Measurements from ENCODE around the gene SLC1A2.
A peak's percentile ranks its signal among the peaks of the same experiment; 100 is the strongest.

Gene SLC1A2

GRCh38 chr11:35340715-35341114 is 78.6 kb downstream of the SLC1A2 start:
- ChIA-PET POLR2A (no interaction called here), CTCF (interaction anchor here (0.8 kb wide), 1 partner anchor 414 kb away, joined by 3 read pairs; no protein-coding TSS in a partner anchor)

GRCh38 chr11:35340071-35340470 is 79.3 kb downstream of the SLC1A2 start:
- TF ChIP-seq, protein P1, sequence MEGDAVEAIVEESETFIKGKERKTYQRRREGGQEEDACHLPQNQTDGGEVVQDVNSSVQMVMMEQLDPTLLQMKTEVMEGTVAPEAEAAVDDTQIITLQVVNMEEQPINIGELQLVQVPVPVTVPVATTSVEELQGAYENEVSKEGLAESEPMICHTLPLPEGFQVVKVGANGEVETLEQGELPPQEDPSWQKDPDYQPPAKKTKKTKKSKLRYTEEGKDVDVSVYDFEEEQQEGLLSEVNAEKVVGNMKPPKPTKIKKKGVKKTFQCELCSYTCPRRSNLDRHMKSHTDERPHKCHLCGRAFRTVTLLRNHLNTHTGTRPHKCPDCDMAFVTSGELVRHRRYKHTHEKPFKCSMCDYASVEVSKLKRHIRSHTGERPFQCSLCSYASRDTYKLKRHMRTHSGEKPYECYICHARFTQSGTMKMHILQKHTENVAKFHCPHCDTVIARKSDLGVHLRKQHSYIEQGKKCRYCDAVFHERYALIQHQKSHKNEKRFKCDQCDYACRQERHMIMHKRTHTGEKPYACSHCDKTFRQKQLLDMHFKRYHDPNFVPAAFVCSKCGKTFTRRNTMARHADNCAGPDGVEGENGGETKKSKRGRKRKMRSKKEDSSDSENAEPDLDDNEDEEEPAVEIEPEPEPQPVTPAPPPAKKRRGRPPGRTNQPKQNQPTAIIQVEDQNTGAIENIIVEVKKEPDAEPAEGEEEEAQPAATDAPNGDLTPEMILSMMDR (IDR thresholded peaks at IDR 0.05; ENCODE audit: insufficient read depth, low read length, missing control alignments), result no peak
- ChIA-PET CTCF (interaction anchor here (0.8 kb wide), 1 partner anchor 413 kb away, joined by 3 read pairs; no protein-coding TSS in a partner anchor), POLR2A (no interaction called here)

More at GRCh38 chr11:35340715-35341114, 78.6 kb downstream of the SLC1A2 start:
- no peak for DNase-seq (ENCODE audit: low read depth, low spot score)
- TF ChIP-seq, protein P1 (IDR thresholded peaks at IDR 0.05; ENCODE audit: insufficient read depth, low read length, missing control alignments), result no peak
- H3K4me3 ChIP-seq (ENCODE audit: low read depth, low read length), result no peak overlapping the region

GRCh38 chr11:35338921-35339320 is 80.4 kb downstream of the SLC1A2 start:
- H3K4me3 ChIP-seq (ENCODE audit: low read depth, low read length), result no peak overlapping the region
- DNase-seq (ENCODE audit: low read depth, low spot score), result no peak
- ChIA-PET POLR2A (no interaction called here), CTCF (interaction anchor here (0.9 kb wide), 1 partner anchor 17 kb away, joined by 3 read pairs; no protein-coding TSS in a partner anchor)
- TF ChIP-seq, protein P1 (IDR thresholded peaks at IDR 0.05; ENCODE audit: insufficient read depth, low read length, missing control alignments), result no peak

More at GRCh38 chr11:35340071-35340470, 79.3 kb downstream of the SLC1A2 start:
- H3K4me3 ChIP-seq (ENCODE audit: low read depth, low read length), result no peak overlapping the region
- DNase-seq (ENCODE audit: low read depth, low spot score), result no peak

DNA sequence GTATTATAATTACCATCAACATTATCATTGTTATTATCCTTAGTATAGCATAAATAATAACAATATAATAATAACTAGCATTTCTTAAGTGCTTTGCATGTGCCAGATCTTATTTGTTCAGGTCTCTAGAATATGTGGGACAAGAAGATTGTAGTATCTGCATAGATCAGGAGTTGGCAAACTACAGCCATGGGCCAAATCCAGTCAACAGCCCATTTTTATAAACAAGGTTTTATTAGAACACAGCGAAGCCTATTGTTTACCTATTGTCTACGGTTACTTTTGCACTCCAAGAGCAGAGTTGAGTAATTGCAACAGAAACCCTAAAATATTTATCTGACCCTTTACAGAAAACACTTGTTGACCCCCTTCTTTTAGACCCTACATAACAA is 81.4 kb downstream of the SLC1A2 start:
- no peak overlapping the region for H3K4me3 ChIP-seq (ENCODE audit: low read depth, low read length)
- ChIA-PET CTCF (interaction anchor here (0.9 to 1.3 kb wide), 2 partner anchors 8 to 18 kb away, joined by 3 read pairs; no protein-coding TSS in a partner anchor), POLR2A (interaction anchor here (1.4 to 1.8 kb wide), 4 partner anchors 10 to 199 kb away, joined by 4 to 8 read pairs (median 4); partner anchors contain the start of gene CD44)
- no peak for DNase-seq (ENCODE audit: low read depth, low spot score)
- TF ChIP-seq, protein P1 (IDR thresholded peaks at IDR 0.05; ENCODE audit: insufficient read depth, low read length, missing control alignments), result no peak

- DNase-seq (ENCODE audit: low read depth, low spot score), result peak; percentile 89
- no peak overlapping the region for H3K4me3 ChIP-seq (ENCODE audit: low read depth, low read length)
- ChIA-PET POLR2A (interaction anchor here (0.6 to 1.8 kb wide), 8 partner anchors 11 to 654 kb away, joined by 3 to 8 read pairs (median 4); partner anchors contain the start of gene CD44), CTCF (interaction anchor here (1.0 to 2.2 kb wide), 5 partner anchors 9 to 32 kb away, joined by 3 to 5 read pairs (median 3); no protein-coding TSS in a partner anchor)
- TF ChIP-seq, protein P1 (IDR thresholded peaks at IDR 0.05; ENCODE audit: insufficient read depth, low read length, missing control alignments), result no peak
Observed at GRCh38 chr11:35337136-35337913, 82.0 kb downstream of the SLC1A2 start.

GRCh38 chr11:35336726-35337125 is 82.6 kb downstream of the SLC1A2 start:
- POLR2A ChIA-PET, result interaction anchor here (0.6 to 1.8 kb wide), 7 partner anchors 11 to 197 kb away, joined by 3 to 8 read pairs (median 4); partner anchors contain the start of gene CD44
- CTCF ChIA-PET, result interaction anchor here (1.0 to 2.2 kb wide), 5 partner anchors 10 to 31 kb away, joined by 3 to 5 read pairs (median 3); no protein-coding TSS in a partner anchor
- no peak for DNase-seq (ENCODE audit: low read depth, low spot score)
- TF ChIP-seq, protein P1 (IDR thresholded peaks at IDR 0.05; ENCODE audit: insufficient read depth, low read length, missing control alignments), result no peak
- H3K4me3 ChIP-seq (ENCODE audit: low read depth, low read length), result no peak overlapping the region
